Activated CD4-positive, alpha-beta T cell treated with anti-CD3 and anti-CD28 coated beads, Interleukin-2, amount 10 ng/mL, durations not matched to agents 7 days and 5 days (primary cell): ENCODE results near the gene AGBL4. TPM values are rescaled to one million over a fixed set of nuclear protein-coding genes. Genes with fewer than 3 reads are reported as not detected.

ENCODE experiments used
- CTCF ChIA-PET: fragments of 350-600 bp; sonication (Branson Sonifier 250); formaldehyde crosslinking; loops from one replicate; lab custom pipeline; 2021; ENCODE audit warnings: antibody characterized with exemption; lab: Charles Lee
- POLR2A ChIA-PET: fragments of 350-600 bp; sonication (Branson Sonifier 250); formaldehyde crosslinking; loops from one replicate; lab custom pipeline; 2021; ENCODE audit warnings: antibody characterized with exemption; lab: Charles Lee
- DNase-seq: peaks from one replicate; pipeline ENCODE4 v3.0.0-alpha.2; 2020
- H3K27ac Mint-ChIP-seq: one replicate; pipeline ENCODE4 v1.8.0; 2021; ENCODE audit warnings: mild to moderate bottlenecking, moderate library complexity, mixed read lengths
- H3K27me3 Mint-ChIP-seq: one replicate; pipeline ENCODE4 v1.8.0; 2021; ENCODE audit warnings: mixed read lengths
- H3K36me3 Mint-ChIP-seq: one replicate; pipeline ENCODE4 v1.8.0; 2021; ENCODE audit warnings: low read depth, mixed read lengths
- H3K4me1 Mint-ChIP-seq: one replicate; pipeline ENCODE4 v1.8.0; 2021; ENCODE audit warnings: mixed read lengths
- H3K4me3 Mint-ChIP-seq: one replicate; pipeline ENCODE4 v1.8.0; 2021; ENCODE audit warnings: mild to moderate bottlenecking, moderate library complexity, mixed read lengths
- H3K9me3 Mint-ChIP-seq: one replicate; pipeline ENCODE4 v1.8.0; 2021; ENCODE audit warnings: mixed read lengths
- total RNA-seq, 2 experiments: library from RNA; stranded (reverse); gene quantifications; one replicate each; pipeline ENCODE4 v1.2.3, GENCODE V29; 2021

The AGBL4 gene
- total RNA-seq, 2 experiments from 2014 or later, result not detected

- peaks cover 2% of the 10 kb centered on the region for H3K27me3 Mint-ChIP-seq
- DNase-seq, result no peak
- H3K4me1 Mint-ChIP-seq, result no peaks in the 10 kb centered on the region
- CTCF ChIA-PET, result no interaction called here
- H3K27ac Mint-ChIP-seq, result no peak overlapping the region
- no peak overlapping the region for H3K4me3 Mint-ChIP-seq
- no peaks in the 10 kb centered on the region for H3K9me3 Mint-ChIP-seq
- POLR2A ChIA-PET, result no interaction called here
- no peaks in the 10 kb centered on the region for H3K36me3 Mint-ChIP-seq
These were observed 1357.9 kb downstream of the AGBL4 start for GRCh38 chr1:48665708-48666407.

GRCh38 chr1:48661726-48662463, 1361.9 kb downstream of the AGBL4 start:
- CTCF ChIA-PET, result no interaction called here
- H3K27me3 Mint-ChIP-seq, result peaks cover 2% of the 10 kb centered on the region
- no peaks in the 10 kb centered on the region for H3K9me3 Mint-ChIP-seq
- no peaks in the 10 kb centered on the region for H3K36me3 Mint-ChIP-seq
- H3K4me1 Mint-ChIP-seq, result no peaks in the 10 kb centered on the region
- no peak for DNase-seq
- POLR2A ChIA-PET, result no interaction called here
- no peak overlapping the region for H3K27ac Mint-ChIP-seq
- no peak overlapping the region for H3K4me3 Mint-ChIP-seq

GRCh38 chr1:48659801-48660200, 1364.0 kb downstream of the AGBL4 start:
- CTCF ChIA-PET, result no interaction called here
- no peaks in the 10 kb centered on the region for H3K4me1 Mint-ChIP-seq
- no peaks in the 10 kb centered on the region for H3K36me3 Mint-ChIP-seq
- H3K27ac Mint-ChIP-seq, result no peak overlapping the region
- no peak for DNase-seq
- no peaks in the 10 kb centered on the region for H3K9me3 Mint-ChIP-seq
- no peaks in the 10 kb centered on the region for H3K27me3 Mint-ChIP-seq
- no peak overlapping the region for H3K4me3 Mint-ChIP-seq
- POLR2A ChIA-PET, result no interaction called here

GRCh38 chr1:48657413-48657812, 1366.3 kb downstream of the AGBL4 start:
- Mint-ChIP-seq H3K4me3 (no peak overlapping the region), H3K9me3 (no peaks in the 10 kb centered on the region), H3K36me3 (no peaks in the 10 kb centered on the region), H3K27me3 (peaks cover 2% of the 10 kb centered on the region), H3K27ac (no peak overlapping the region), H3K4me1 (no peaks in the 10 kb centered on the region)
- ChIA-PET POLR2A (no interaction called here), CTCF (no interaction called here)
- no peak for DNase-seq

GRCh38 chr1:48654606-48655210, 1369.0 kb downstream of the AGBL4 start:
- H3K9me3 Mint-ChIP-seq, result no peaks in the 10 kb centered on the region
- CTCF ChIA-PET, result no interaction called here
- POLR2A ChIA-PET, result no interaction called here
- H3K4me3 Mint-ChIP-seq, result no peak overlapping the region
- DNase-seq, result no peak
- no peaks in the 10 kb centered on the region for H3K4me1 Mint-ChIP-seq
- H3K27ac Mint-ChIP-seq, result no peak overlapping the region
- peaks cover 2% of the 10 kb centered on the region for H3K27me3 Mint-ChIP-seq
- no peaks in the 10 kb centered on the region for H3K36me3 Mint-ChIP-seq

- H3K9me3 Mint-ChIP-seq, result no peaks in the 10 kb centered on the region
- no peaks in the 10 kb centered on the region for H3K4me1 Mint-ChIP-seq
- peaks cover 2% of the 10 kb centered on the region for H3K27me3 Mint-ChIP-seq
- ChIA-PET POLR2A (no interaction called here), CTCF (no interaction called here)
- H3K4me3 Mint-ChIP-seq, result no peak overlapping the region
- H3K27ac Mint-ChIP-seq, result no peak overlapping the region
- H3K36me3 Mint-ChIP-seq, result no peaks in the 10 kb centered on the region
- DNase-seq, result no peak
These were observed 1371.4 kb downstream of the AGBL4 start for GRCh38 chr1:48652334-48652733.

- Mint-ChIP-seq H3K36me3 (no peaks in the 10 kb centered on the region), H3K4me3 (no peak overlapping the region), H3K9me3 (no peaks in the 10 kb centered on the region), H3K27me3 (peaks cover 2% of the 10 kb centered on the region), H3K4me1 (no peaks in the 10 kb centered on the region), H3K27ac (no peak overlapping the region)
- no peak for DNase-seq
- ChIA-PET CTCF (interaction anchor here (0.6 kb wide), 1 partner anchor 41 kb away, joined by 3 read pairs; no protein-coding TSS in a partner anchor), POLR2A (no interaction called here)
These were observed 1373.9 kb downstream of the AGBL4 start for GRCh38 chr1:48649880-48650279.

- DNase-seq, result no peak
- CTCF ChIA-PET, result no interaction called here
- H3K27me3 Mint-ChIP-seq, result peaks cover 6% of the 10 kb centered on the region
- H3K27ac Mint-ChIP-seq, result no peak overlapping the region
- no peaks in the 10 kb centered on the region for H3K36me3 Mint-ChIP-seq
- no peaks in the 10 kb centered on the region for H3K4me1 Mint-ChIP-seq
- no peaks in the 10 kb centered on the region for H3K9me3 Mint-ChIP-seq
- H3K4me3 Mint-ChIP-seq, result no peak overlapping the region
- POLR2A ChIA-PET, result no interaction called here
These were observed 1377.9 kb downstream of the AGBL4 start for GRCh38 chr1:48645883-48646282.

- Mint-ChIP-seq H3K27ac (no peak overlapping the region), H3K4me1 (no peaks in the 10 kb centered on the region), H3K27me3 (peaks cover 6% of the 10 kb centered on the region), H3K9me3 (no peaks in the 10 kb centered on the region), H3K36me3 (no peaks in the 10 kb centered on the region), H3K4me3 (no peak overlapping the region)
- CTCF ChIA-PET, result no interaction called here
- DNase-seq, result no peak
- POLR2A ChIA-PET, result no interaction called here
These were observed 1378.7 kb downstream of the AGBL4 start for GRCh38 chr1:48644905-48645605.

GRCh38 chr1:48644190-48644900, 1379.4 kb downstream of the AGBL4 start:
- no peaks in the 10 kb centered on the region for H3K9me3 Mint-ChIP-seq
- H3K27ac Mint-ChIP-seq, result no peak overlapping the region
- no peak for DNase-seq
- H3K4me1 Mint-ChIP-seq, result no peaks in the 10 kb centered on the region
- peaks cover 6% of the 10 kb centered on the region for H3K27me3 Mint-ChIP-seq
- CTCF ChIA-PET, result no interaction called here
- POLR2A ChIA-PET, result no interaction called here
- H3K4me3 Mint-ChIP-seq, result no peak overlapping the region
- H3K36me3 Mint-ChIP-seq, result no peaks in the 10 kb centered on the region

GRCh38 chr1:48643193-48643592, 1380.6 kb downstream of the AGBL4 start:
- ChIA-PET CTCF (no interaction called here), POLR2A (no interaction called here)
- H3K9me3 Mint-ChIP-seq, result no peaks in the 10 kb centered on the region

GRCh38 chr1:48640836-48641492, 1382.8 kb downstream of the AGBL4 start:
- Mint-ChIP-seq H3K4me1 (no peaks in the 10 kb centered on the region), H3K4me3 (no peak overlapping the region), H3K27ac (no peak overlapping the region), H3K36me3 (no peaks in the 10 kb centered on the region), H3K9me3 (no peaks in the 10 kb centered on the region), H3K27me3 (peaks cover 9% of the 10 kb centered on the region)
- no peak for DNase-seq
- CTCF ChIA-PET, result interaction anchor here (1.1 kb wide), 1 partner anchor 31 kb away, joined by 3 read pairs; no protein-coding TSS in a partner anchor
- POLR2A ChIA-PET, result no interaction called here

More at GRCh38 chr1:48643193-48643592, 1380.6 kb downstream of the AGBL4 start:
- no peaks in the 10 kb centered on the region for H3K36me3 Mint-ChIP-seq
- no peak for DNase-seq
- H3K4me1 Mint-ChIP-seq, result no peaks in the 10 kb centered on the region
- no peak overlapping the region for H3K27ac Mint-ChIP-seq
- H3K27me3 Mint-ChIP-seq, result peaks cover 6% of the 10 kb centered on the region
- H3K4me3 Mint-ChIP-seq, result no peak overlapping the region
